ENCODE measurements around the gene CHRND.

DNA sequence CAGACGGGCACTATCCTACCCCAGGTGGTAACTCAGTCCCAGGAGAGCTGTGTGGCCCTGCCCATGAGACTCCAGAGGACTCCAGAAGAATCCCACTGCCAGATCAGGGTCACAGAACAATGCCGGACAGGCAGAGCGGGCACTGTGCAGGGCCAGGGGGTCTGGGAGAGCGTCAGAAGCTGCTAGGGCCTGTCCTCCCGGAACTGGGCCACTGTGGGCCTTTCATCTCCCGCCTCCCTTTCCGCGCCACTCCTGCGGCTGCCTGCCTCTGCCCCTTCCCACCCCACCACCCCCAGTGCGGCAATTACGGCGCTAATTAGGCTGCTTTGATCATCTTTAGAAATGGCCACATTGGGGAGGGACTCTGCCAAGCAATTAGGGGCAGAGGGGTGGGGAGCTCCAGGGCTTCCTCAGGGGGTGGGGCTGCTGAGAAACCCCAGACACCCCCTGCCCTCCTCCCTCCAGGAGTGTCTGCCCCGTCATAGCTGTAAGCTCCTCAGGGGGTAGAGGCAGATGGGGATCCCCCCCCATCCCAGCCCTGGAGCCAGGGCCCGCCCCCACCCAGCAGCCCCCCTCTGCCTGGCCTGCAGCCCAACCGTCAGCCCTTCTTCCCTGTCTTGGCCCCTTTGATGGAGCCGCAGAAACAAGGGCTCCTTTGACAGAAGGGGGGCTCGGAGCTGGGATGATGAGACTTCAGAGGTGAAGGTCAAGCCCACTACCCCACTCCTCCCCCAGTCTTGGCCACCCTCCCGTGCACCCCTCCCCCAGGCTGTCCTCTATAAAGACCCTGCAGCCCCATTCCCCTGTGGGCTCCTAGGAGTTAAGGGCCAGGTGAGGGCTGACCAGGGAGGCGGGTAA is 6.2 kb upstream of the CHRND start, which contains the start of gene PRSS56:
- TF ChIP-seq, protein P1, sequence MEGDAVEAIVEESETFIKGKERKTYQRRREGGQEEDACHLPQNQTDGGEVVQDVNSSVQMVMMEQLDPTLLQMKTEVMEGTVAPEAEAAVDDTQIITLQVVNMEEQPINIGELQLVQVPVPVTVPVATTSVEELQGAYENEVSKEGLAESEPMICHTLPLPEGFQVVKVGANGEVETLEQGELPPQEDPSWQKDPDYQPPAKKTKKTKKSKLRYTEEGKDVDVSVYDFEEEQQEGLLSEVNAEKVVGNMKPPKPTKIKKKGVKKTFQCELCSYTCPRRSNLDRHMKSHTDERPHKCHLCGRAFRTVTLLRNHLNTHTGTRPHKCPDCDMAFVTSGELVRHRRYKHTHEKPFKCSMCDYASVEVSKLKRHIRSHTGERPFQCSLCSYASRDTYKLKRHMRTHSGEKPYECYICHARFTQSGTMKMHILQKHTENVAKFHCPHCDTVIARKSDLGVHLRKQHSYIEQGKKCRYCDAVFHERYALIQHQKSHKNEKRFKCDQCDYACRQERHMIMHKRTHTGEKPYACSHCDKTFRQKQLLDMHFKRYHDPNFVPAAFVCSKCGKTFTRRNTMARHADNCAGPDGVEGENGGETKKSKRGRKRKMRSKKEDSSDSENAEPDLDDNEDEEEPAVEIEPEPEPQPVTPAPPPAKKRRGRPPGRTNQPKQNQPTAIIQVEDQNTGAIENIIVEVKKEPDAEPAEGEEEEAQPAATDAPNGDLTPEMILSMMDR (conservative IDR thresholded peaks at IDR 0.05) = no peak
- TF ChIP-seq ZFX (IDR thresholded peaks at IDR 0.05) = no peak
